K562 (cell line): ENCODE measurements around the gene RUFY2. TPM values are rescaled to one million over a fixed set of nuclear protein-coding genes. Genes with fewer than 3 reads are reported as not detected.

ENCODE experiments used
- CREB1 ChIP-seq, 2 experiments: sonication (generic) in 1 of 2; formaldehyde crosslinking in 1 of 2; IDR thresholded peaks; 2 replicates each; pipeline versions ENCODE4 v1.6.1 to v1.8.0; 2012 to 2022; ENCODE audit warnings: inconsistent platforms in 1 of 2, mild to moderate bottlenecking in 1 of 2, missing genetic modification reagents in 1 of 2, moderate library complexity in 1 of 2
- ELF4 ChIP-seq: fragments of 450-650 bp; formaldehyde crosslinking; IDR thresholded peaks from 2 replicates; pipeline ENCODE4 v1.4.0; 2022; ENCODE audit warnings: missing genetic modification characterization
- FOXA1 ChIP-seq: fragments of 450-650 bp; IDR thresholded peaks from 2 replicates; pipeline ENCODE4 v1.6.1; 2016; ENCODE audit warnings: mild to moderate bottlenecking, borderline replicate concordance
- FOXJ2 ChIP-seq: fragments of 200-800 bp; sonication (Bioruptor generic); IDR thresholded peaks from 2 replicates; pipeline ENCODE4 v1.6.1; 2016; ENCODE audit warnings: missing genetic modification characterization, missing compliant biosample characterization
- HDAC2 ChIP-seq: fragments of 450-650 bp; IDR thresholded peaks from 2 replicates; pipeline ENCODE4 v1.6.1; 2016; ENCODE audit warnings: mild to moderate bottlenecking
- HMG20B ChIP-seq: fragments of 250-450 bp; sonication (Bioruptor Pico); IDR thresholded peaks from 2 replicates; pipeline ENCODE4 v1.5.0; 2021; ENCODE audit warnings: mild to moderate bottlenecking
- KLF6 ChIP-seq: fragments of 250-450 bp; sonication (Bioruptor Pico); IDR thresholded peaks from 2 replicates; pipeline ENCODE4 v1.4.0; 2020; ENCODE audit warnings: mild to moderate bottlenecking, moderate library complexity, borderline replicate concordance
- MCM5 ChIP-seq: fragments of 450-650 bp; IDR thresholded peaks from 2 replicates; pipeline ENCODE4 v1.6.1; 2016; ENCODE audit warnings: low read depth
- NR1H2 ChIP-seq: sonication (generic); formaldehyde crosslinking; IDR thresholded peaks from 2 replicates; pipeline ENCODE4 v1.4.0; 2020; ENCODE audit warnings: mild to moderate bottlenecking, missing genetic modification reagents
- YBX1 ChIP-seq: fragments of 450-650 bp; IDR thresholded peaks from 2 replicates; pipeline ENCODE4 v1.7.1; 2016; ENCODE audit warnings: mild to moderate bottlenecking
- YY1 ChIP-seq, 3 experiments: IDR thresholded peaks; 2 replicates each; pipeline ENCODE4 v1.6.1; 2011; ENCODE audit warnings: low read length in 2 of 3, mild to moderate bottlenecking in 2 of 3, moderate library complexity in 2 of 3, borderline replicate concordance in 1 of 3, control low read depth in 1 of 3, low read depth in 1 of 3; ENCODE audit not compliant: insufficient read depth in 3 of 3, insufficient replicate concordance in 2 of 3, control insufficient read depth in 1 of 3, insufficient read length in 1 of 3; ENCODE audit errors: extremely low read depth in 1 of 3
- ZNF347 ChIP-seq: fragments of 450-650 bp; formaldehyde crosslinking; IDR thresholded peaks from 2 replicates; pipeline ENCODE4 v1.4.0; 2020; ENCODE audit warnings: low read depth, mild to moderate bottlenecking, moderate library complexity
- ZNF584 ChIP-seq: fragments of 200-800 bp; sonication (Bioruptor generic); IDR thresholded peaks from 2 replicates; pipeline ENCODE4 v1.6.1; 2016; ENCODE audit warnings: low read depth, mild to moderate bottlenecking, missing genetic modification characterization, missing compliant biosample characterization
- ZNF699 ChIP-seq: fragments of 250-450 bp; sonication (Bioruptor Pico); IDR thresholded peaks from 2 replicates; pipeline ENCODE4 v1.8.0; 2021; ENCODE audit warnings: mild to moderate bottlenecking, moderate library complexity; ENCODE audit not compliant: insufficient replicate concordance
- polyA plus RNA-seq, 8 experiments: library from polyadenylated mRNA; depleted of rRNA in 4 of 8; stranded (reverse) in 5 of 8; unstranded in 3 of 8; fragments of >200 nt; fragmentation: Nextera tagmentation in 2 of 8; fragmentation: Illumina TruSeq in 1 of 8; extraction: Ambion mirVana in 2 of 8; extraction: Trizol in 1 of 8; gene quantifications; 2 replicates each; pipeline versions ENCODE4 v1.2.1 to v1.2.3, GENCODE V29; 2011 to 2014; ENCODE audit warnings: inconsistent platforms in 1 of 8, missing spikeins in 1 of 8
- total RNA-seq, 7 experiments: library from RNA; depleted of rRNA in 6 of 7; stranded (reverse); fragments of >200 nt in 6 of 7; fragmentation: Illumina TruSeq in 2 of 7; extraction: Trizol in 2 of 7; gene quantifications; 2 replicates each; pipeline versions ENCODE4 v1.2.1 to v1.2.3, GENCODE V29; 2011 to 2021; ENCODE audit warnings: low replicate concordance in 1 of 7
- TF ChIP-seq, protein P1 (sequence below): sonication (generic); formaldehyde crosslinking; IDR thresholded peaks from 2 replicates; pipeline ENCODE4 v1.8.1; 2023; ENCODE audit warnings: mild to moderate bottlenecking, missing genetic modification reagents
- TF ChIP-seq, protein P2 (sequence below): sonication (generic); formaldehyde crosslinking; IDR thresholded peaks from 2 replicates; pipeline ENCODE4 v1.9.0; 2022; ENCODE audit warnings: mild to moderate bottlenecking, missing genetic modification reagents
- TF ChIP-seq, protein P3 (sequence below): IDR thresholded peaks from 2 replicates; pipeline ENCODE4 v1.6.1; 2011; ENCODE audit warnings: borderline replicate concordance, low read depth, mild to moderate bottlenecking, moderate library complexity, low read length; ENCODE audit not compliant: insufficient read depth, poor library complexity, severe bottlenecking
- TF ChIP-seq, protein P4 (sequence below): fragments of 450-650 bp; formaldehyde crosslinking; IDR thresholded peaks from 2 replicates; pipeline ENCODE4 v1.4.0; 2020; ENCODE audit warnings: mild to moderate bottlenecking, moderate library complexity
- TF ChIP-seq, protein P5 (sequence below), 2 experiments: fragments of 450-650 bp in 1 of 2; sonication (generic) in 1 of 2; formaldehyde crosslinking; conservative IDR thresholded peaks; 2 replicates each; pipeline versions ENCODE4 v1.4.0 to v1.8.1; 2020 to 2022; ENCODE audit warnings: mild to moderate bottlenecking in 1 of 2, missing genetic modification reagents in 1 of 2

The RUFY2 gene
- total and polyA plus RNA-seq, 9 of the 15 experiments (the other 6 are each of a cell fraction or from before 2014, with no cell fraction given), result 3.7 to 20.1 (median 12.6) TPM

DNA sequence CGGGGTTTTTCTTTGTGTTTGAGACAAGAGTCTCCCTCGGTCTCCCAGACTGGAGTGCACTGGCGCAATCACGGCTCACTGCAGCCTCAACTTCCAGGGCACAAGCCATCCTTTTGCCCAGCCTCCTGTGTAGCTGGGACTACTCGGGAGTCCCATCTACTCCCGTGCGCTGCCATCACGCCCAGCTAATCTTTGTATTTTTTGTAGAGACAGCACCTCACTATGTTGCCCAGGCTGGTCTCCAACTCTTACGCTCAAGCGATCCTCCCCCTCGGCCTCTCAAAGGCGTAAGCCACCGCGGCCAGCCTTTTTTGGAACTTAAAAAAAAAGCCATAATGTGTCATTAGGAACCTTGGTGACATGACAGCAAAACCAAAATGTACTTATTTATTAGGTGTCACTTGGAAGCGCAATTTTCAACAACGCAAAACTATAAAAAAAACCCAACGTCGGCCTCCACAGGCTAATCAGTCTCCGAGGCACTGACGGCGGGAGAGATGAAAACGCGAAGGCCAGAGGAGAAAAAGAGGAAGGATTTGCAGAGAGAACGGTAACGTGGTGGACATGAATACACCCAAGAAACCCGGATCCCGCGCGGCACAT is 76.1 kb downstream of the RUFY2 start (continued):
- TF ChIP-seq CREB1 (IDR thresholded peaks at IDR 0.05), result no peak
- TF ChIP-seq CREB1 (CRISPR knock-in tag; IDR thresholded peaks at IDR 0.05), result no peak
- no peak for TF ChIP-seq ZNF699 (CRISPR knock-in tag)
- no peak for TF ChIP-seq ELF4 (CRISPR knock-in tag)
- no peak for TF ChIP-seq MCM5
- TF ChIP-seq YBX1, result no peak
- TF ChIP-seq ZNF584 (CRISPR knock-in tag), result no peak
- TF ChIP-seq FOXA1, result no peak
- TF ChIP-seq YY1 (IDR thresholded peaks at IDR 0.05; ENCODE audit: borderline replicate concordance in 1 of 3, control insufficient read depth in 1 of 3, extremely low read depth in 1 of 3, insufficient read depth in 3 of 3, insufficient read length in 1 of 3, insufficient replicate concordance in 2 of 3, low read depth in 1 of 3, low read length in 2 of 3), result no peak
- TF ChIP-seq KLF6 (CRISPR knock-in tag), result no peak
- TF ChIP-seq, protein P1, sequence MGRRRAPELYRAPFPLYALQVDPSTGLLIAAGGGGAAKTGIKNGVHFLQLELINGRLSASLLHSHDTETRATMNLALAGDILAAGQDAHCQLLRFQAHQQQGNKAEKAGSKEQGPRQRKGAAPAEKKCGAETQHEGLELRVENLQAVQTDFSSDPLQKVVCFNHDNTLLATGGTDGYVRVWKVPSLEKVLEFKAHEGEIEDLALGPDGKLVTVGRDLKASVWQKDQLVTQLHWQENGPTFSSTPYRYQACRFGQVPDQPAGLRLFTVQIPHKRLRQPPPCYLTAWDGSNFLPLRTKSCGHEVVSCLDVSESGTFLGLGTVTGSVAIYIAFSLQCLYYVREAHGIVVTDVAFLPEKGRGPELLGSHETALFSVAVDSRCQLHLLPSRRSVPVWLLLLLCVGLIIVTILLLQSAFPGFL (CRISPR knock-in tag), result 0 out of 2 replicates have a peak, but pooled peaks have one; percentile 83
- TF ChIP-seq, protein P2, sequence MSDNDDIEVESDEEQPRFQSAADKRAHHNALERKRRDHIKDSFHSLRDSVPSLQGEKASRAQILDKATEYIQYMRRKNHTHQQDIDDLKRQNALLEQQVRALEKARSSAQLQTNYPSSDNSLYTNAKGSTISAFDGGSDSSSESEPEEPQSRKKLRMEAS (CRISPR knock-in tag), result no peak
- TF ChIP-seq, protein P3, sequence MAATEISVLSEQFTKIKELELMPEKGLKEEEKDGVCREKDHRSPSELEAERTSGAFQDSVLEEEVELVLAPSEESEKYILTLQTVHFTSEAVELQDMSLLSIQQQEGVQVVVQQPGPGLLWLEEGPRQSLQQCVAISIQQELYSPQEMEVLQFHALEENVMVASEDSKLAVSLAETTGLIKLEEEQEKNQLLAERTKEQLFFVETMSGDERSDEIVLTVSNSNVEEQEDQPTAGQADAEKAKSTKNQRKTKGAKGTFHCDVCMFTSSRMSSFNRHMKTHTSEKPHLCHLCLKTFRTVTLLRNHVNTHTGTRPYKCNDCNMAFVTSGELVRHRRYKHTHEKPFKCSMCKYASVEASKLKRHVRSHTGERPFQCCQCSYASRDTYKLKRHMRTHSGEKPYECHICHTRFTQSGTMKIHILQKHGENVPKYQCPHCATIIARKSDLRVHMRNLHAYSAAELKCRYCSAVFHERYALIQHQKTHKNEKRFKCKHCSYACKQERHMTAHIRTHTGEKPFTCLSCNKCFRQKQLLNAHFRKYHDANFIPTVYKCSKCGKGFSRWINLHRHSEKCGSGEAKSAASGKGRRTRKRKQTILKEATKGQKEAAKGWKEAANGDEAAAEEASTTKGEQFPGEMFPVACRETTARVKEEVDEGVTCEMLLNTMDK, result no peak
- TF ChIP-seq HDAC2, result no peak
- TF ChIP-seq, protein P4, sequence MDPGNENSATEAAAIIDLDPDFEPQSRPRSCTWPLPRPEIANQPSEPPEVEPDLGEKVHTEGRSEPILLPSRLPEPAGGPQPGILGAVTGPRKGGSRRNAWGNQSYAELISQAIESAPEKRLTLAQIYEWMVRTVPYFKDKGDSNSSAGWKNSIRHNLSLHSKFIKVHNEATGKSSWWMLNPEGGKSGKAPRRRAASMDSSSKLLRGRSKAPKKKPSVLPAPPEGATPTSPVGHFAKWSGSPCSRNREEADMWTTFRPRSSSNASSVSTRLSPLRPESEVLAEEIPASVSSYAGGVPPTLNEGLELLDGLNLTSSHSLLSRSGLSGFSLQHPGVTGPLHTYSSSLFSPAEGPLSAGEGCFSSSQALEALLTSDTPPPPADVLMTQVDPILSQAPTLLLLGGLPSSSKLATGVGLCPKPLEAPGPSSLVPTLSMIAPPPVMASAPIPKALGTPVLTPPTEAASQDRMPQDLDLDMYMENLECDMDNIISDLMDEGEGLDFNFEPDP (CRISPR knock-in tag), result no peak
- 0 out of 2 replicates have a peak, but pooled peaks have one; percentile 37 for TF ChIP-seq FOXJ2 (tag)
- no peak for TF ChIP-seq HMG20B (CRISPR knock-in tag)
- TF ChIP-seq, protein P5, sequence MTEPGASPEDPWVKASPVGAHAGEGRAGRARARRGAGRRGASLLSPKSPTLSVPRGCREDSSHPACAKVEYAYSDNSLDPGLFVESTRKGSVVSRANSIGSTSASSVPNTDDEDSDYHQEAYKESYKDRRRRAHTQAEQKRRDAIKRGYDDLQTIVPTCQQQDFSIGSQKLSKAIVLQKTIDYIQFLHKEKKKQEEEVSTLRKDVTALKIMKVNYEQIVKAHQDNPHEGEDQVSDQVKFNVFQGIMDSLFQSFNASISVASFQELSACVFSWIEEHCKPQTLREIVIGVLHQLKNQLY (CRISPR knock-in tag; conservative IDR thresholded peaks at IDR 0.05), result no peak
- no peak for TF ChIP-seq NR1H2 (CRISPR knock-in tag)
- TF ChIP-seq ZNF347 (CRISPR knock-in tag), result no peak
